NCI-H226 (cell line): ENCODE measurements around the gene TMCC3.
"Not testable (repeated sequence)": the region's sequence is repeated elsewhere in the genome, so short reads cannot be mapped to it uniquely, and the experiment has no call there.

Experiments
- DNase-seq: peaks from one replicate; pipeline ENCODE4 v3.0.0-alpha.2; 2015

TMCC3 gene, protein sequence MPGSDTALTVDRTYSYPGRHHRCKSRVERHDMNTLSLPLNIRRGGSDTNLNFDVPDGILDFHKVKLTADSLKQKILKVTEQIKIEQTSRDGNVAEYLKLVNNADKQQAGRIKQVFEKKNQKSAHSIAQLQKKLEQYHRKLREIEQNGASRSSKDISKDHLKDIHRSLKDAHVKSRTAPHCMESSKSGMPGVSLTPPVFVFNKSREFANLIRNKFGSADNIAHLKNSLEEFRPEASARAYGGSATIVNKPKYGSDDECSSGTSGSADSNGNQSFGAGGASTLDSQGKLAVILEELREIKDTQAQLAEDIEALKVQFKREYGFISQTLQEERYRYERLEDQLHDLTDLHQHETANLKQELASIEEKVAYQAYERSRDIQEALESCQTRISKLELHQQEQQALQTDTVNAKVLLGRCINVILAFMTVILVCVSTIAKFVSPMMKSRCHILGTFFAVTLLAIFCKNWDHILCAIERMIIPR

DNA sequence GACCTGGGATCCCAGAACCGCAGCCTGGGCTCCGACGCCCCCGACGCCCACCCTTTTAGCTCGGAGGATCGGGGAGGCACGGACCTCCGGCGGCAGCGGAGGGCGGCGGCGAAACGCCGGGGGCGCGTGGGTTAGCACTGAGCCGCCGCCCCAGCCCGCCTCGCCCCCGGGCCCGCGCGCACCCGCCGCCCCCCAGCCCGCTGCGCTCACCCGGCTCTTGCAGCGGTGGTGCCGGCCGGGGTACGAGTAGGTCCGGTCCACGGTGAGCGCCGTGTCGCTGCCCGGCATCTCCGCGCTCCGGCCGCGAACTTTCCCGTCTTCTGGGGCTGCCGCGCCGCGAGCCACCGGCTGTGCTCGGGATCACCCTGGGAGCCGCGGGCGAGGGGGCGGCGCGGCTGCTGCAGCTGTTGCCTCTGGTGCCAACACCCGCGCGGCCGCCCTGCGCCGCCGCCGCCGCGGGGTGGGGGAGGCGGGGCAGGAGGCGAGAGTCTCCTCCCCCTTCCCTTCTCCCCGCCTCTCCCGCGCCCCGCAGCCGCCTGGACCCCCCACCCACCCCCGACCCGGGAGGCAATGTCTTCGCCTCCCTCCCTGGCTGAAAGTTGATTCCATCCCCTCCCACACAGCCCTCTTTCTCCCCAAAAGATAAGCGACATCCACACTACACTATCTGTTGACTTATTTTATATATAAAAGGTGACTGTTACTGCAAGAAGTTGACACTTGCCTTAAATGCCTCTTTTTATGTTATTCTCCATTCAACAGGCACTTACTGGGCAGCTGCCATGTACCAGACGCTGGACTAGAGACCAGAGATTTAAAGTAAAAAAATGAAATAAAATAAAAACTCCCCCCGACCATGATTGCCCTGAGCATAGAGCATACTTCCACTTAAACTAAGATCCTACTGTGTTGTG is at the start of gene TMCC3:
TMCC3 (minus strand) TSS at position 415 of the 914 bp plus-strand sequence; CDS start at position 288, 127 bp downstream.
- peak; percentile 23 for DNase-seq

DNA sequence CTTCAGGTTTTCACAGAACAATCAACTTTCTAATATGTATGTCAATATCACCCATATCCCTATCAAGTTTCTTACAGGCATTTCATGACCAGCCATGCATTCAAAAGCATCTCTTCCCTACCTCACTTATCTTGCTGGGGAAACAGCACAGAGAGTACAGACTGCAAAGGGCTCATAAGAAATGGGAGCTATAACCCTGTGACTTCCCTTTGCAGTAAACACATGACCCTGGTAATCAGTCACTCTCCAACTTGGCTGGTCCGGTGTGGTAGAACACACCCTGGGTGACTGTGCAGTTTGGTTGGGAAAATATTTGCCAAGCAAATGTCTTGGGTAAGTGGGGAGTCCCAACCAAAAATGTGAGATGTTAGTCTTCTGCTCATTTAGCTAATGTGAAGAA is 49.4 kb upstream of the TMCC3 start:
- no peak for DNase-seq

DNA sequence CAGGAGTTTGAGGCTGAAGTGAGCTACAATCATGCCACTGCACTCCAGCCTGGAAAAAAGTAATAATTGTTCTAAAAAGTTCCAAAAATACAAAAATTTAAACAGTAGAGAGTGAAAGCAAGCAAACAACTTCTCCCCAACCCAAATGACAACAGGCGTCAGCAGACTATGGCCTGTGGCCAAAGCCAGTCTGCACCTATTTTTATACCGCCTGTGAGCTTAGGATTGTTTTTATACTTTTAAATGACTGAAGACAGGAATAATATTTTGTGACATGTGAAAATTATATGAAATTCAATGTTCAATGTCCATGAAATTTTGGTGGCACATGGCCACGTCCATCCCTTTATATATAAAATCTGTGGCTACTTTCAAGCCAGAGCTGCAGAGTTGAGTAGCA is 48.2 kb upstream of the TMCC3 start:
- DNase-seq: no peak

DNA sequence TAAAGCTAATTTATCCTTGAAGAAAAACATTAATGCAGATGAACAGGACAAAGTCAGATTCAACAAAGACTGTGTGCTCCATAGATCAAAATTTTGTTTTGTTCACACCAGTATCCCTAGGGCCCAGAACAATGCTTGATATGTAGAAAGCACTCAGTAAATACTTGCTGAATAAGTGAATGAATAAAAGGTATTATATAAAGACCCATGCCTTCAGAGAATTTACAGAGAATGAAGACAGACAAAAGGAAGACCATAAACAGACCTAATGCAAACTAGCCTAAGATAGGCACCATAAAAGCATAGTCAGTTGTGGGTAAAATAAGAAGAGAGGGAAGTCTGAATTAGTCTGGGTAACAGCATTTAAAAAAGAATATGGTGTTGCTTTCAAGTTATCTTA is 47.3 kb upstream of the TMCC3 start:
- DNase-seq: no peak

DNA sequence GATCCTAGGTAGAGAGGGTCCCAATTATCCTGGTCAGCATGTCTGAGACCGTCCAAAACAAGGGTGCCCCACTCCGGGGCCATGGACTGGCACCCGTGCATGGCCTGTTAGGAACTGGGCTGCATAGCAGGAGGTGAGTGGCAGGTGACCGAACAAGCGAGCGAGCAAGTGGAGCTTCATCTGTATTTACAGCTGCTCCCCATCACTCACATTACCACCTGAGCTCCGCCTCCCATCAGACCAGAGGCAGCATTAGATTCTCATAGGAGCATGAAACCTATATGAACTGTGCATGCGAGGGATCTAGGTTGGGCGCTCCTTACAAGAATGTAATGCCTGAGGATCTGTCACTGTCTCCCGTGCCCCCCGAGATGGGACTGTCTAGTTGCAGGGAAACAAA is 44.4 kb upstream of the TMCC3 start:
- DNase-seq: no peak

DNA sequence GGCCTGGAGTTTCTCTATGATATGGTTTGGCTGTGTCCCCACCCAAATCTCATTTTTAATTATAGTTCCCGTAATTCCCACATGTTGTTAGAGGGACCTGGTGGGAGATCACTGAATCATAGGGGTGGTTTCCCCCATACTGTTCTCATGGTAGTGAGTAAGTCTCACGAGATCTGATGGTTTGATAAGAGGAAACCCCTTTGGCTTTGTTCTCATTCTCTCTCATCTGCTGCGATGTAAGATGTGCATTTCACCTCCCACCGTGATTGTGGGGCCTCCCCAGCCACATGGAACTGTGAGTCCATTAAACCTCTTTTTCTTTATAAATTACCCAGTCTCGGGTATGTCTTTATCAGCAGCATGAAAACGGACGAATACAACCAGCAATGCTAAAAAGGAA is 42.5 kb upstream of the TMCC3 start:
- DNase-seq: not testable (repeated sequence)

DNA sequence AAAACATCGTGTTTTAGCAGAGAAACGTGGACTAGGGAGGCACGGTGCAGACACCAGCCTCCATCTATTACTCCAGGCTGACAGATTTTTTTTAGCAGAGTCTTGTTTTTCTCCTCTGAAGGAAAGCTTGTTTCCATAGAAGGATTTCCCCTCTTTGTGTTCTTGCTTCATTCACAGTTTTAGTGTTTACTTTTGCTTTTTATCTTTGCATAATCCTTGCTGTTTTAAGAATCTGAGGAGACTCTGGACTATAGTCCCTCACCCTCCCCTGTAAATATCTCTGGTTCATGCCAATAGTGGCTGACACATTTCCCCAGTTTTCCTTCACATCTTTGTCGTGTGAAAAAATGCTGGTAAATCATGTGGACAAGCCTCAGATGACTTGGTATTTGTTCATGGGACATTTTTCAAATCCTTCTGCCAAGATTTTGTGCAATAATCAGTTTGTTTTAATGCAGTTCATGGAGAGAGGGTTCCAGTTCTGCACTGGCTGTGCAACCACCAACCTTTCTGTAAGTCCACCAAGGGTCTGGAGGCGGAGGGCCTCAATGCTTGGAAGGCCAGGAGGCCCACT is 39.9 kb upstream of the TMCC3 start:
- no peak for DNase-seq

DNA sequence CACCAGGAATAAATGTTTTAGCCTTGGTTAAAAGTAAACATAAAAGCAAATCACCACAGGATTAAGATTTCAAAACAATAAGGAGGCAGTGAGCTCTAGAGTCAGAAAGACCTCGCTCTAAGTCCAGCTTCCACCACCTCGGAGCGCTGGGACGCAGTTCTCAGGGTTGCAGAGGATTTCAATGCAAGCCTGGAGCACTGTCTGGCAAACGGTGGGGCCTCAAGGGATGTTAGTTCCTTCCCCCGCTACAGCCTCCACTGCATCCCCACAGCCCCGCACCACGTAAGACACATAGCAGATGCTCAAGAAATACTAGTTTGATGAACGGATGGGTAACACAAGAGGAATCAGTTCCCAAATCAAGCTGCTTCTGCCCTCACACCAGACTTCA is 39.3 kb upstream of the TMCC3 start:
- no peak for DNase-seq

DNA sequence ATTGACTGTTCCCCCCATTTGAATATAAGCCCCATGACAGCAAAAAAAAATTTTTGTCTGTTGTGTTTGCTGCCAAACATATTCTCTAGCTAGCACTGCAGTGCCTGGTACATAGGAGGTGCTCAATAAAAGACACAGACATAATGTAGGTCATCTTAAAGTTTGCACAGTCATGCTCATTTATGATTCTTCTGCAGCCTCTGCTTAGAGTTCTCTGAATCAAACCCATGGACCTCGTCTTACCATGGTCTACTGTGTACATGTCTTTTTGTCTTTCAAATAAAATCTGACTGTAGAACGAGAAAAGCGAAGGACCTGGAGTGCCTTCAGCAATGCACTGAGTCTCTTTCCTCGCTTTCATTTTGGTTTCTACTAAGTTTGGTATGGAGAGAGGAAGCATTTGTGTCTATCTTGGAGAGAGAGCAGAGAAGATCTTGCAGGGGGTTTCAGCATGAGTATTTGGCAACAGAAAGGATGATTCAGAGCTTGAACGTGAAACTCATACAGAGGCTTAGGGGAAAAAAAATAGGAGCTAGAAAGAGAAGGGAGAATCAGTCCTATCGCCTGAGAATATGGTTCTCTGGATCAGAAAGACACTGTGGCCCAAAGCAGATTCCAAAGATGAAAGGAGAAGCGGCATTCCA is 38.8 kb upstream of the TMCC3 start:
- peak; percentile 32 for DNase-seq

DNA sequence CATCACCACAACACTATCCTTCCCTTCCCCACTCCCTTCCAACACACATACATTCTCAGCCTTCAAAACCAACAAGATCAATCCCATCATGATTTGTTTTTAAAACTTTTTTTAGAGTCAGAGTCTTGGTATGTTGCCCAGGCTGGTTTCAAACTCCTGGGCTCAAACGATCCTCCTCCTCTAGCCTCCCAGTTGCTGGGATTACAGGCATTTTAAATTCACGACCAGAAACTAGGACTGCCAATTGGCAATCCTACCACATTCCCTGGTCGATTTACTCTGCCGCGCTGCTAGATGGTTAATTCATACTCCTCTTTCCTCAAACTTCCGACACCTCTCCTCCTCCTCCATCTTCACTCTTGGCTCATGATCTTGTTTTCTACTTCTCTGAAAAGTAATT is 37.5 kb upstream of the TMCC3 start:
- no peak for DNase-seq

DNA sequence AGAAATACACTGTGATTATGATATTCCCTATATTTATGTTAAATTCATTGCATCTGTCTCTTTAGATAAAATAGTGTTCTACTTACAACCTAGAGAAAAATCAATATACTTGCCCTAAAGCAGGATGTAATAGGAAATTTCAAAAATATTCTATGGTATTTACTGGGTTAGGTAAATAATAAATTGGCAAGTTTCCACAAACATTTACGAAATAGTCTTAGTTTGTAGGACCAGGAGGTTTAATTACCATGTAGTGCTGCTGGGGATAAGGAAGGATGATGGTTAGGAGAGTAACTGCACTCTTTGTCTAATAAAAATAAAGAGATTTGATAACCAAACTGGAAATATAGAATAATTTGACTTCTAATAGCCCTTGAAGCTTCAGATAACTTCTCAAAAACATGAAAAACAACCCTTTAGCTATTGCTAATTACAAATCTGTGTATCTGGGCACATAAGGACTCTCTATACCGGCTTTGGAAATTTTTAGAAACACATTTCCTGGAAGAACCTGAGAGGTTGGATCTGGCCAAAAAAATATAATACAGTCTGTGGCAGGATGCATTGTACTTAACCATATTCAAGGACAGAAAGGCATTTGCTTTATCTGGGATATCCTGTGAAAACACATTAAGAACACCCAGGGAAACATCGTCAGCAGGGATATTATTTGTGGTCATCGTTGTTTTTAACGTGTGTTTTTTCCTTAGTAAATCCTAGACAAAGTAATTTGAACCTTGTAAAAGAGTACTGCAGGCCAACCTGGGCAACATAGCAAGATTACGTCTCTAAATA is 36.7 kb upstream of the TMCC3 start:
- DNase-seq: no peak

DNA sequence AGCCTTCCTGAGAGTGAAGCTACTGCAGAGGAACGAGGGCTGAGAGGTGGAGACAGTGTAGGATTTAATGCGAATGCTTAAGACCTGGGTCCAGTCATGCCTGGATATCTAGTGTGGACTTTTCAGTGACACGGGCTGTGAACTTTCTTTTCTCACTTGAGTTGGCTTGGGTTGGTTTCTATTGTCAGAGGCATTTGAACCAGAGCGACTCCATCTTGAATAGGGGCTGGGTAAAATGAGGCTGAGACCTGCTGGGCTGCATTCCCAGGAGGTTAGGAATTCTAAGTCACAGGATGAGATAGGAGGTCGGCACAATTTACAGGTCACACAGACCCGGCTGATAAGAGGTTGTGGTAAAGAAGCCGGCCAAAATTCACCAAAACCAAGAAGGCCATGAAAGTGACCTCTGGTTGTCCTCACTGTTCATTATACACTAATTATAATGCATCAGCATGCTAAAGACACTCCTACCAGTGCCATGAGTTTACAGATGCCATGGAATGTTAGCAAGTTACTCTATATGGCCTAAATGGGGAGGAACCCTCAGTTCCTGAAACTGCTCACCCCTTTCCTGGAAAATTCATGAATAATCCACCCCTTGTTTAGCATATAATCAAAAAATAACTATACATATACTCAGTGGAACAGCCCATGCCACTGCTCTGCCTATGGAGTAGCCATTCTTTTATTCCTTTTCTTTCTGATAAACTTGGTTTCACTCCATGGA is 34.2 kb upstream of the TMCC3 start:
- no peak for DNase-seq

DNA sequence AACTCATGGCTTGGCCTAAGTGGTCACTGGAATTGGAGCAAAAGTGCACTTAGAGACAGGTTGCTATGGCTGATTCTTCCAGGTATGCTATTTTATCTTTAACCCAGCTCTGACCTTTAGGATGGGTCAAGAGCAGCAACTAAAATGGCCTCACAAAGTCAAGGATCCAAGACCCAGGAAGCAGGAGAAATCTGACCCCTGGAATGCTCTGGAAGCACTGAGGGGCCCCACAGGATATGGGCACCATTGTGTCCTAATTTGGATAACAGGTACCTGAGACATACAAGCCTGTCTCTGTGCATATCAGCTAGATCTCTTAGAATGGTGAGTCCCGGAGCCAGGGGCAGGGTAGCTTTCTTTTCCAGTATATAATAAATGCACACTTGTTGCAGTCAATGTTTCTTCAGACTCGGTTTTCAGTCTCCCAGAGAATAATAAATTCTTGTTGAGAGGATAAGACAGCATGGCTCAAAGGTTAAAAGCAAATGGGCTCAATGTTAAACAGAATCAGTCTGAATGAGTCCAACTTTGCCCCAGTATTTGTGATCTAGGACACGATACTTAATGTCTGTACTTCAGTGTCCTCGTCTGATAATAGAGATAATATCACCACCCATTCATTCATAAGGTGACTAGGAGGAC is 29.3 kb upstream of the TMCC3 start:
- DNase-seq: no peak

DNA sequence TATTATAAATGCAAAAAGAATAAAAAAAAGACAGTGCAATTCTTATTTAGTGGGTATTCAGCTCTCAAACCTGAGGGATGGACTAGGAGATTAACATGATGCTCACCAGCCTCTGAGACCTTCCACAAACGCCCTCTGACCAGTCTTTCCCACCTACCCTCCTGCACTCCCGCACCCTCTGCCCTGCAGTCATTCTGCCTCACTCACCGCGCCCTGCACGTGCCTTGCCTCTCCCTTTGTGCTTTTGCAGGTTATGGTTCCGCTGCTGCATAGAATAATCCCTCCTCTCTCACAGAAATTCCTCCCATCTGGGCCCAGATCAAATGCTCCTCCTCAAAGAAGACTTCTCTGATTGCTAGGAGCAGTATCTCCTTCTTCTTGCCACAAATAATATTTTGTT is 28.5 kb upstream of the TMCC3 start:
- DNase-seq: no peak

DNA sequence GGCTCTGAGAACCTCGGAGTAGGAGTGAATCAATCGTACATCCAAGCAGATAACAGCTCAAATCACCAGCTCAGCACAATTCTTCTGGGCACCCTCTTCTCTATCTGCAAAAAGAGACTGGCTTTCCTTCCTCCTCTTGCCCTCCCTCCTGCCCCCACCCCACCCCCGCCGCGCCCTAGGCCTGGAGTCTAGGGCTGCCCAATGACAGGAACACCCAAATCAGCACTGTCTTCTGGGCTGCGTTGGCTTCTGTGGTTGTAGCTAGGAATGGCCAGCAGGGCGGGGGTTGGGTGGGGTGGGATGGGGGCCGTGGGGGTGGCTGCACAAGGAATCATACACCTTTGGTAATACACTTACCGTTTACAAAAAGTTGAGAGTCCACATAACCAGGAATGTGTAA is 28.0 kb upstream of the TMCC3 start:
- DNase-seq: no peak

DNA sequence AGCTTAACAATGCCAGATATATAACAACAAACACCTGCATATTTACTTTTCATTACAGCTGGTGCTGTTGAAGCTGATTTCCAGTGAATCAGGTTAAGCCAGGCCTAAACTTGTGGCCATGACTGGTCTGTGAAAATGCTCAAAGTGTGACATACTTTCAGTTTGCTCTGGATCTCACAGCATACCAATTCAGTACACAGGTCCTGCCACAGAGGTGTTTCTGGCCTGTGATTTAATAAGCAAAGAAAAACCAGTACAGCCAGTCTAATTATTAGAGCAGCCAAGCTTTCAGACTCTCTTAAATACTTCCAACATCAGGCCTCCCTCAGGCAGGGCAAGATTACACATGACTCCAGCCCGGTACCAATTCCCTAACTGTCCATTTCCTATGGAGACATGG is 27.4 kb upstream of the TMCC3 start:
- no peak for DNase-seq

DNA sequence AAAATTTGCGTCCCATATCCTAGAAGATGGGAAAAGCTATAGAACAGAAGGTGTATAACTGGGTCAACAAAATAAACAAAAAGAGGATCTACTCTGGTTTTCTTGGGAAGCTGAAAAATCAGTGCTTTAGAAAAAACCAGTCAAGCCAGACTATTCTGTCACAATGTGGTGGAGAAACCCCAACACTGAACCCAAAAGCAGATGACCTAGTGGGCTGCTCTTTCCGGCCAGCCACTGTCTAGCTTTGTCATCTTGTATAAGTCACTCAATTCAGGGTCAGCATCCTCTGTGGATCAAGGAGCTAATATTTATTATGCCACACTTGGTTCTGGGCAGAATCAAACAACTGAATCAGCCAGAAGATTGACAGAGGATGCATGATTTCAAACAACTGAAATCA is 26.6 kb upstream of the TMCC3 start:
- DNase-seq: no peak

DNA sequence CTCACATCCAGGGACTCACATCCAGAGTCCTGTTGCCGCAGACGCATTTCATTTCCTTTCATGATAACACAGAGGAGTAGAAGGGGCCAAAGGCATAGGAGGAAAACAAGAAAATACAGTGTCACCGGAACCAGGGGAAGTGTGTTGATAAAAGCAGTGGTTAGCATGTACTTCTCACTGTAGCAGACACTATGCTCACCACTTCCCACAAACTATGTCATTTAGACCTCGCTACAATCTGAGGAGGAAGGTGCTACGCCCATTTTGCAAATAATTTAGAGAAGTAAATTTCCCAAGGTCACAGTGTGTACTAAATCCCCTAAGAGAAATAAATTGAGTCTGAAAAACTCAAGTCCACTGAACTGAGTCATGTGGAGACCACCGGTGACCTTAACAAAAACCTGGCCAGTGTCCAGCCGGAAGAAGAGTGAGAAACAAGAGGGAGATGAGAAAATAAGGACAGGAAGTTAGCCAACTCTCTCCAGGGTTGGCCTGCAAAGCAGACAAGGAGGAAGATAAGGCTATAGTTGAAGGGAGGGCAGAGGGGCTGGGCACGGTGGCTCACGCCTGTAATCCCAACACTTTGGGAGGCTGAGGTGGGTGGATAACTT is 25.8 kb upstream of the TMCC3 start:
- DNase-seq: no peak

DNA sequence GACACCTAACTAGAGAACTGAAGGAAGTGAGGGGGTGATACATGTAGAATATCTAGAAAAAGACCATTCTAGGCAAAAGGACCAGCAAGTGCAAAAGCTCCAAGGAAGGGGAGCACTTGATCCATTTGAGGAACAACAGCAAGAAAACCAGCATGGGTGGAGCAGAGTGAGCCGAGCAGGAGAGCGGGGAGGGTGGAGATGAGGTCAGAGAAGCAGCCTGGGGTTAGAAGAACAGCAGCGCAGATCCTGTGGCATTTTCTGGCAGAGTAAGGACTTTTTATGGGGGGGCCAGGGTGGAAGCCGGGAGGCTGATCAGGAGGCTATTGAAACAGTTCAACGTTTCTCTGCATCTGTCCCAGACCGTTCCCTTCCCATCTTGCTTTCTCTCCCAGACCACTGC is 24.5 kb upstream of the TMCC3 start:
- no peak for DNase-seq

DNA sequence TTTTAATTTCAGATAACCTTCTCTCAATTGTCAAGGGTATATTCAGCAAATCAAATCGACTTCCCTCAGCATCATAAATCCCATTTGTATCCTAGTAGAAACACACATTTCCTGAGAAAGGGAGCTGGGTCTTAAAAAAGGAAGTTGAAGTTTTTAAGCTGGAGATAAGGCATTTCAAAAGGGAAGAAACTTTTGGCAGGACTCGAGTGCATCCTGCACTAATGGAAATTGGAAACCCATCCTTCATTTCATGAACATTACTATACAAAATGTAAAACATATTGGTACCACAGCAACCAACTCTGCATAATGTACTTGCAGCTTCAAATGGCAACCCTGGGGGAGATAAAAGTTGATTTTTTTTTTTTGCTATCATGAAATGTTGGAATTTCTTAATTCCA is 23.7 kb upstream of the TMCC3 start:
- DNase-seq: no peak

DNA sequence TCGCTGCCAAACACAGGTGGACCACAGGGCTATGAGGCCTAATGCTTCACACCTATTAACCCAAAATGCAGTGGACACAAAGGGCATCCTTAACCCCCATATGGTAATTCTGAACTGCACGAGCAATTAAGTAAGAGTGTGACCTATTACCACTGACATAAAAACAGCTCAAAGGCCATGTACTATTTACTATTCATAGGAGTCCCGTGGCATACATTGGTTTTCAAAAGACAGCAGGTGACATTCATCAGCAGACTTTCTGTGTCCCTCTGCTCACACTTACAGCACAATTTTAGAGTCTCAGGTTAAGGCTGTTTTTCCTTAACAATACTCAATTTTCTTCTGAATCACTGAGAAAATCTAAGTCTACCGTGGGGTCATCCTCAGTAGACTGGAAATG is 23.1 kb upstream of the TMCC3 start:
- no peak for DNase-seq
